ENCODE data around the gene EPHA10.

Gene EPHA10

GRCh38 chr1:37723390-37724078 is 41.4 kb downstream of the EPHA10 start:
- DNase-seq (ENCODE audit: low read depth) = no peak
- no peak overlapping the region for H3K4me3 ChIP-seq (ENCODE audit: low read depth, low read length)
- no peak for TF ChIP-seq CTCF (IDR thresholded peaks at IDR 0.05; ENCODE audit: low read depth, low read length, missing control alignments)

- H3K4me3 ChIP-seq (ENCODE audit: low read depth, low read length) = no peak overlapping the region
- TF ChIP-seq CTCF (IDR thresholded peaks at IDR 0.05; ENCODE audit: low read depth, low read length, missing control alignments) = no peak
- no peak for DNase-seq (ENCODE audit: low read depth)
These were observed 41.9 kb downstream of the EPHA10 start for GRCh38 chr1:37723072-37723389.

GRCh38 chr1:37722181-37723071 is 42.5 kb downstream of the EPHA10 start:
- DNase-seq (ENCODE audit: low read depth) = no peak
- H3K4me3 ChIP-seq (ENCODE audit: low read depth, low read length) = no peak overlapping the region
- no peak for TF ChIP-seq CTCF (IDR thresholded peaks at IDR 0.05; ENCODE audit: low read depth, low read length, missing control alignments)

- no peak for TF ChIP-seq CTCF (IDR thresholded peaks at IDR 0.05; ENCODE audit: low read depth, low read length, missing control alignments)
- no peak for DNase-seq (ENCODE audit: low read depth)
- no peak overlapping the region for H3K4me3 ChIP-seq (ENCODE audit: low read depth, low read length)
These were observed 43.4 kb downstream of the EPHA10 start for GRCh38 chr1:37721565-37721964.

- DNase-seq (ENCODE audit: low read depth) = no peak
- no peak overlapping the region for H3K4me3 ChIP-seq (ENCODE audit: low read depth, low read length)
- no peak for TF ChIP-seq CTCF (IDR thresholded peaks at IDR 0.05; ENCODE audit: low read depth, low read length, missing control alignments)
These were observed 44.4 kb downstream of the EPHA10 start for GRCh38 chr1:37720231-37721130.

GRCh38 chr1:37719572-37720195 is 45.2 kb downstream of the EPHA10 start:
- no peak for TF ChIP-seq CTCF (IDR thresholded peaks at IDR 0.05; ENCODE audit: low read depth, low read length, missing control alignments)
- no peak overlapping the region for H3K4me3 ChIP-seq (ENCODE audit: low read depth, low read length)
- DNase-seq (ENCODE audit: low read depth) = no peak

All from GM12864 (cell line).